Mesothelial cell of epicardium (in vitro differentiated cells): ENCODE measurements around the gene PIK3CA. TPM values are rescaled to one million over a fixed set of nuclear protein-coding genes. Genes with fewer than 3 reads are reported as not detected.
"Not testable (repeated sequence)": the region's sequence is repeated elsewhere in the genome, so short reads cannot be mapped to it uniquely, and the experiment has no call there.

Experiments
- DNase-seq, 2 experiments: peaks; one replicate each; pipeline ENCODE4 v3.0.0; 2021; ENCODE audit warnings: low spot score in 2 of 2; ENCODE audit not compliant: unreplicated experiment in 2 of 2
- H3K27ac Mint-ChIP-seq: 2 replicates; pipeline ENCODE4 v1.8.0; 2021; ENCODE audit warnings: mixed read lengths
- H3K27me3 Mint-ChIP-seq: 2 replicates; pipeline ENCODE4 v1.8.0; 2021; ENCODE audit warnings: low read depth, mixed read lengths
- H3K36me3 Mint-ChIP-seq: 2 replicates; pipeline ENCODE4 v1.8.0; 2021; ENCODE audit warnings: mixed read lengths
- H3K4me1 Mint-ChIP-seq: 2 replicates; pipeline ENCODE4 v1.8.0; 2021; ENCODE audit warnings: mixed read lengths
- H3K4me3 Mint-ChIP-seq: 2 replicates; pipeline ENCODE4 v1.8.0; 2021; ENCODE audit warnings: mild to moderate bottlenecking, moderate library complexity, mixed read lengths
- H3K9me3 Mint-ChIP-seq: 2 replicates; pipeline ENCODE4 v1.8.0; 2021; ENCODE audit warnings: mixed read lengths
- CTCF ChIP-seq: fragments of 200-600 bp; sonication (generic); IDR thresholded peaks from one replicate; pipeline ENCODE4 v1.5.0; 2021; ENCODE audit warnings: antibody characterized with exemption; ENCODE audit not compliant: unreplicated experiment
- total RNA-seq: library from RNA; stranded (reverse); gene quantifications from 3 replicates; pipeline ENCODE4 v1.2.1, GENCODE V29; 2021

The PIK3CA gene
- total RNA-seq, 1 donor from 2014 or later, result 22.4 TPM

- Mint-ChIP-seq H3K27ac (no peak overlapping the region), H3K4me3 (no peak overlapping the region), H3K4me1 (no peaks in the 10 kb centered on the region), H3K9me3 (peaks cover 9% of the 10 kb centered on the region), H3K27me3 (no peaks in the 10 kb centered on the region), H3K36me3 (peaks cover 37% of the 10 kb centered on the region)
- DNase-seq, result no peak
- no peak for TF ChIP-seq CTCF
These were observed 81.0 kb downstream of the PIK3CA start for GRCh38 chr3:179229177-179229576.

- DNase-seq, result no peak
- Mint-ChIP-seq H3K27ac (no peak overlapping the region), H3K4me3 (no peak overlapping the region), H3K27me3 (no peaks in the 10 kb centered on the region), H3K9me3 (peaks cover 9% of the 10 kb centered on the region), H3K4me1 (peaks cover 6% of the 10 kb centered on the region), H3K36me3 (peaks cover 30% of the 10 kb centered on the region)
- no peak for TF ChIP-seq CTCF
These were observed 84.9 kb downstream of the PIK3CA start for GRCh38 chr3:179233043-179233442.

DNA sequence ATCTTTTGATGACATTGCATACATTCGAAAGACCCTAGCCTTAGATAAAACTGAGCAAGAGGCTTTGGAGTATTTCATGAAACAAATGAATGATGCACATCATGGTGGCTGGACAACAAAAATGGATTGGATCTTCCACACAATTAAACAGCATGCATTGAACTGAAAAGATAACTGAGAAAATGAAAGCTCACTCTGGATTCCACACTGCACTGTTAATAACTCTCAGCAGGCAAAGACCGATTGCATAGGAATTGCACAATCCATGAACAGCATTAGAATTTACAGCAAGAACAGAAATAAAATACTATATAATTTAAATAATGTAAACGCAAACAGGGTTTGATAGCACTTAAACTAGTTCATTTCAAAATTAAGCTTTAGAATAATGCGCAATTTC, 86.0 kb downstream of the PIK3CA start:
- no peak overlapping the region for H3K4me3 Mint-ChIP-seq
- H3K9me3 Mint-ChIP-seq, result peaks cover 9% of the 10 kb centered on the region
- DNase-seq, result no peak
- H3K4me1 Mint-ChIP-seq, result peaks cover 6% of the 10 kb centered on the region
- H3K36me3 Mint-ChIP-seq, result peaks cover 30% of the 10 kb centered on the region
- no peaks in the 10 kb centered on the region for H3K27me3 Mint-ChIP-seq
- no peak overlapping the region for H3K27ac Mint-ChIP-seq
- TF ChIP-seq CTCF, result no peak

DNA sequence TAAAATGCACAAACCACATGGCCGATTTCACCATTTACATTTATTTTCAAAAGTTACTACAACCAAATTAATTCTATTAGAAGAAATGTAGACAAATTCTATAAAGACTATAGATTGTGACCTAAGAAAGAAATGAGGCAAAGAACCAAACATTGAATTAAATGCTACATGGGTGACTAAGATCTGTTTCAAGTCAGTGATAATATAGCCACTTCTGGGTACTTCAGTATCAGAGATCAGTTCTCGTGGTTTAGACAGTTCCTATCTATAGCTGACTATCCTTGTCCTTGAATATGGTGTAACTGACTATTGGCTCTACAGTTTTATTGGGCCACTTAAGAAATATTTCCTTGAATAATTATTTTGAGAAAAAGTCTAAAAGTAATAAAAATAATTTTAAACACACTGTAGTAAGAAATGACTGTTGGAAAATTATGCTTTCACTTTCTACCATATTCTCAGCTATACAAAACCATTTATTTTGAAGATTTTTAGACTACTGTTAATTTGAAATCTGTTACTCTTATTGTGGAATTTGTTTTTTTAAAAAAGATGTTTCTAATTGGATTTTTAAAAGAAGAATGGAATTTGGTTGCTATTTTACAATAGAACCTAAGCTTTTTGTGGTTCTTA, 88.6 kb downstream of the PIK3CA start:
- H3K36me3 Mint-ChIP-seq, result peaks cover 14% of the 10 kb centered on the region
- peaks cover 6% of the 10 kb centered on the region for H3K4me1 Mint-ChIP-seq
- H3K9me3 Mint-ChIP-seq, result no peaks in the 10 kb centered on the region
- TF ChIP-seq CTCF, result no peak
- no peak overlapping the region for H3K27ac Mint-ChIP-seq
- no peak overlapping the region for H3K4me3 Mint-ChIP-seq
- H3K27me3 Mint-ChIP-seq, result no peaks in the 10 kb centered on the region
- no peak for DNase-seq

- H3K9me3 Mint-ChIP-seq, H3K4me3 Mint-ChIP-seq, H3K27me3 Mint-ChIP-seq, H3K4me1 Mint-ChIP-seq, H3K27ac Mint-ChIP-seq, DNase-seq: not testable (repeated sequence)
- H3K36me3 Mint-ChIP-seq, result peaks cover 11% of the 10 kb centered on the region
These were observed 92.1 kb downstream of the PIK3CA start for GRCh38 chr3:179240299-179240698.

- DNase-seq, H3K9me3 Mint-ChIP-seq, H3K27me3 Mint-ChIP-seq, H3K27ac Mint-ChIP-seq, H3K4me3 Mint-ChIP-seq, H3K4me1 Mint-ChIP-seq: not testable (repeated sequence)
- H3K36me3 Mint-ChIP-seq, result peaks cover 13% of the 10 kb centered on the region
These were observed 94.7 kb downstream of the PIK3CA start for GRCh38 chr3:179242859-179243258.

GRCh38 chr3:179244878-179245277, 96.7 kb downstream of the PIK3CA start:
- no peak overlapping the region for H3K4me3 Mint-ChIP-seq
- H3K36me3 Mint-ChIP-seq, result peaks cover 19% of the 10 kb centered on the region
- H3K27me3 Mint-ChIP-seq, result no peaks in the 10 kb centered on the region
- no peak for TF ChIP-seq CTCF
- no peak overlapping the region for H3K27ac Mint-ChIP-seq
- no peaks in the 10 kb centered on the region for H3K4me1 Mint-ChIP-seq
- DNase-seq, result no peak
- no peaks in the 10 kb centered on the region for H3K9me3 Mint-ChIP-seq
